ENCODE data around the gene SYNE2.

The SYNE2 gene

GRCh38 chr14:63933711-63934110 lies 80.9 kb downstream of the SYNE2 start:
- no peak overlapping the region for H2AFZ ChIP-seq (ENCODE audit: low read length, unreplicated experiment)
- no peak overlapping the region for H3K4me3 ChIP-seq (ENCODE audit: low read depth, low read length)
- no peaks in the 10 kb centered on the region for H3K4me1 ChIP-seq (ENCODE audit: control insufficient read depth, insufficient read depth, low read length, unreplicated experiment)
- no peaks in the 10 kb centered on the region for H3K79me2 ChIP-seq (ENCODE audit: control insufficient read depth, insufficient read depth, low read length, unreplicated experiment)
- H3K36me3 ChIP-seq (ENCODE audit: insufficient read depth, low read length): no peaks in the 10 kb centered on the region
- no peaks in the 10 kb centered on the region for H3K27me3 ChIP-seq (ENCODE audit: insufficient read depth, low read length)
- no peak overlapping the region for H3K27ac ChIP-seq (ENCODE audit: low read depth, low read length)

GRCh38 chr14:63938198-63939005 lies 85.6 kb downstream of the SYNE2 start:
- no peak overlapping the region for H3K27ac ChIP-seq (ENCODE audit: low read depth, low read length)

GRCh38 chr14:63939006-63939270 lies 86.1 kb downstream of the SYNE2 start:
- no peaks in the 10 kb centered on the region for H3K4me1 ChIP-seq (ENCODE audit: control insufficient read depth, insufficient read depth, low read length, unreplicated experiment)
- H3K36me3 ChIP-seq (ENCODE audit: insufficient read depth, low read length): no peaks in the 10 kb centered on the region
- no peak overlapping the region for H3K27ac ChIP-seq (ENCODE audit: low read depth, low read length)
- H3K27me3 ChIP-seq (ENCODE audit: insufficient read depth, low read length): no peaks in the 10 kb centered on the region
- no peak overlapping the region for H2AFZ ChIP-seq (ENCODE audit: low read length, unreplicated experiment)
- H3K4me3 ChIP-seq (ENCODE audit: low read depth, low read length): no peak overlapping the region
- H3K79me2 ChIP-seq (ENCODE audit: control insufficient read depth, insufficient read depth, low read length, unreplicated experiment): no peaks in the 10 kb centered on the region

More at GRCh38 chr14:63938198-63939005, 85.6 kb downstream of the SYNE2 start:
- Histone ChIP-seq H3K4me1 (ENCODE audit: control insufficient read depth, insufficient read depth, low read length, unreplicated experiment) (no peaks in the 10 kb centered on the region), H3K27me3 (ENCODE audit: insufficient read depth, low read length) (no peaks in the 10 kb centered on the region), H2AFZ (ENCODE audit: low read length, unreplicated experiment) (no peak overlapping the region), H3K36me3 (ENCODE audit: insufficient read depth, low read length) (no peaks in the 10 kb centered on the region), H3K4me3 (ENCODE audit: low read depth, low read length) (no peak overlapping the region), H3K79me2 (ENCODE audit: control insufficient read depth, insufficient read depth, low read length, unreplicated experiment) (no peaks in the 10 kb centered on the region)

GRCh38 chr14:63940387-63940786 lies 87.6 kb downstream of the SYNE2 start:
- H2AFZ ChIP-seq (ENCODE audit: low read length, unreplicated experiment): no peak overlapping the region
- H3K79me2 ChIP-seq (ENCODE audit: control insufficient read depth, insufficient read depth, low read length, unreplicated experiment): no peaks in the 10 kb centered on the region
- no peaks in the 10 kb centered on the region for H3K27me3 ChIP-seq (ENCODE audit: insufficient read depth, low read length)
- no peaks in the 10 kb centered on the region for H3K36me3 ChIP-seq (ENCODE audit: insufficient read depth, low read length)
- no peak overlapping the region for H3K27ac ChIP-seq (ENCODE audit: low read depth, low read length)
- H3K4me1 ChIP-seq (ENCODE audit: control insufficient read depth, insufficient read depth, low read length, unreplicated experiment): no peaks in the 10 kb centered on the region
- H3K4me3 ChIP-seq (ENCODE audit: low read depth, low read length): no peak overlapping the region

GRCh38 chr14:63941023-63941422 lies 88.2 kb downstream of the SYNE2 start:
- H3K36me3 ChIP-seq (ENCODE audit: insufficient read depth, low read length): no peaks in the 10 kb centered on the region
- no peaks in the 10 kb centered on the region for H3K4me1 ChIP-seq (ENCODE audit: control insufficient read depth, insufficient read depth, low read length, unreplicated experiment)
- no peak overlapping the region for H3K4me3 ChIP-seq (ENCODE audit: low read depth, low read length)
- H3K27ac ChIP-seq (ENCODE audit: low read depth, low read length): no peak overlapping the region
- no peak overlapping the region for H2AFZ ChIP-seq (ENCODE audit: low read length, unreplicated experiment)
- H3K27me3 ChIP-seq (ENCODE audit: insufficient read depth, low read length): no peaks in the 10 kb centered on the region
- no peaks in the 10 kb centered on the region for H3K79me2 ChIP-seq (ENCODE audit: control insufficient read depth, insufficient read depth, low read length, unreplicated experiment)

GRCh38 chr14:63949696-63950095 lies 96.9 kb downstream of the SYNE2 start:
- H3K4me3 ChIP-seq (ENCODE audit: low read depth, low read length): no peak overlapping the region
- H3K27ac ChIP-seq (ENCODE audit: low read depth, low read length): no peak overlapping the region
- no peaks in the 10 kb centered on the region for H3K79me2 ChIP-seq (ENCODE audit: control insufficient read depth, insufficient read depth, low read length, unreplicated experiment)
- H3K27me3 ChIP-seq (ENCODE audit: insufficient read depth, low read length): no peaks in the 10 kb centered on the region
- no peaks in the 10 kb centered on the region for H3K4me1 ChIP-seq (ENCODE audit: control insufficient read depth, insufficient read depth, low read length, unreplicated experiment)
- no peak overlapping the region for H2AFZ ChIP-seq (ENCODE audit: low read length, unreplicated experiment)
- no peaks in the 10 kb centered on the region for H3K36me3 ChIP-seq (ENCODE audit: insufficient read depth, low read length)

- no peaks in the 10 kb centered on the region for H3K36me3 ChIP-seq (ENCODE audit: insufficient read depth, low read length)
- H3K27me3 ChIP-seq (ENCODE audit: insufficient read depth, low read length): no peaks in the 10 kb centered on the region
These were observed 98.2 kb downstream of the SYNE2 start for GRCh38 chr14:63951021-63951420.

GRCh38 chr14:63951429-63951828 lies 98.6 kb downstream of the SYNE2 start:
- no peak overlapping the region for H2AFZ ChIP-seq (ENCODE audit: low read length, unreplicated experiment)
- H3K27me3 ChIP-seq (ENCODE audit: insufficient read depth, low read length): no peaks in the 10 kb centered on the region
- H3K27ac ChIP-seq (ENCODE audit: low read depth, low read length): no peak overlapping the region
- no peak overlapping the region for H3K4me3 ChIP-seq (ENCODE audit: low read depth, low read length)
- H3K36me3 ChIP-seq (ENCODE audit: insufficient read depth, low read length): no peaks in the 10 kb centered on the region
- no peaks in the 10 kb centered on the region for H3K79me2 ChIP-seq (ENCODE audit: control insufficient read depth, insufficient read depth, low read length, unreplicated experiment)
- H3K4me1 ChIP-seq (ENCODE audit: control insufficient read depth, insufficient read depth, low read length, unreplicated experiment): no peaks in the 10 kb centered on the region

More at GRCh38 chr14:63951021-63951420, 98.2 kb downstream of the SYNE2 start:
- H3K4me1 ChIP-seq (ENCODE audit: control insufficient read depth, insufficient read depth, low read length, unreplicated experiment): no peaks in the 10 kb centered on the region
- H3K27ac ChIP-seq (ENCODE audit: low read depth, low read length): no peak overlapping the region
- H2AFZ ChIP-seq (ENCODE audit: low read length, unreplicated experiment): no peak overlapping the region
- H3K79me2 ChIP-seq (ENCODE audit: control insufficient read depth, insufficient read depth, low read length, unreplicated experiment): no peaks in the 10 kb centered on the region
- H3K4me3 ChIP-seq (ENCODE audit: low read depth, low read length): no peak overlapping the region

GRCh38 chr14:63952053-63952932 lies 99.5 kb downstream of the SYNE2 start:
- no peaks in the 10 kb centered on the region for H3K27me3 ChIP-seq (ENCODE audit: insufficient read depth, low read length)
- H3K4me1 ChIP-seq (ENCODE audit: control insufficient read depth, insufficient read depth, low read length, unreplicated experiment): no peaks in the 10 kb centered on the region
- no peaks in the 10 kb centered on the region for H3K36me3 ChIP-seq (ENCODE audit: insufficient read depth, low read length)
- H2AFZ ChIP-seq (ENCODE audit: low read length, unreplicated experiment): no peak overlapping the region
- no peaks in the 10 kb centered on the region for H3K79me2 ChIP-seq (ENCODE audit: control insufficient read depth, insufficient read depth, low read length, unreplicated experiment)
- H3K27ac ChIP-seq (ENCODE audit: low read depth, low read length): no peak overlapping the region
- H3K4me3 ChIP-seq (ENCODE audit: low read depth, low read length): no peak overlapping the region

GRCh38 chr14:63952933-63953437 lies 100.2 kb downstream of the SYNE2 start:
- Histone ChIP-seq H3K4me1 (ENCODE audit: control insufficient read depth, insufficient read depth, low read length, unreplicated experiment) (no peaks in the 10 kb centered on the region), H2AFZ (ENCODE audit: low read length, unreplicated experiment) (no peak overlapping the region), H3K27ac (ENCODE audit: low read depth, low read length) (no peak overlapping the region), H3K79me2 (ENCODE audit: control insufficient read depth, insufficient read depth, low read length, unreplicated experiment) (no peaks in the 10 kb centered on the region), H3K27me3 (ENCODE audit: insufficient read depth, low read length) (no peaks in the 10 kb centered on the region), H3K4me3 (ENCODE audit: low read depth, low read length) (no peak overlapping the region), H3K36me3 (ENCODE audit: insufficient read depth, low read length) (no peaks in the 10 kb centered on the region)
